Activated CD4-positive, CD25-positive, alpha-beta regulatory T cell treated with anti-CD3 and anti-CD28 coated beads, Interleukin-2, amount 50 U/mL, for 72 hours (primary cell): ENCODE results near the gene HSP90AB1.
A peak's percentile ranks its signal among the peaks of the same experiment; 100 is the strongest.

Source experiments
- DNase-seq: peaks from one replicate; pipeline ENCODE4 v3.0.0; 2021

The HSP90AB1 gene

GRCh38 chr6:44235891-44236516 lies 10.9 kb upstream of the HSP90AB1 start:
- no peak for DNase-seq

DNA sequence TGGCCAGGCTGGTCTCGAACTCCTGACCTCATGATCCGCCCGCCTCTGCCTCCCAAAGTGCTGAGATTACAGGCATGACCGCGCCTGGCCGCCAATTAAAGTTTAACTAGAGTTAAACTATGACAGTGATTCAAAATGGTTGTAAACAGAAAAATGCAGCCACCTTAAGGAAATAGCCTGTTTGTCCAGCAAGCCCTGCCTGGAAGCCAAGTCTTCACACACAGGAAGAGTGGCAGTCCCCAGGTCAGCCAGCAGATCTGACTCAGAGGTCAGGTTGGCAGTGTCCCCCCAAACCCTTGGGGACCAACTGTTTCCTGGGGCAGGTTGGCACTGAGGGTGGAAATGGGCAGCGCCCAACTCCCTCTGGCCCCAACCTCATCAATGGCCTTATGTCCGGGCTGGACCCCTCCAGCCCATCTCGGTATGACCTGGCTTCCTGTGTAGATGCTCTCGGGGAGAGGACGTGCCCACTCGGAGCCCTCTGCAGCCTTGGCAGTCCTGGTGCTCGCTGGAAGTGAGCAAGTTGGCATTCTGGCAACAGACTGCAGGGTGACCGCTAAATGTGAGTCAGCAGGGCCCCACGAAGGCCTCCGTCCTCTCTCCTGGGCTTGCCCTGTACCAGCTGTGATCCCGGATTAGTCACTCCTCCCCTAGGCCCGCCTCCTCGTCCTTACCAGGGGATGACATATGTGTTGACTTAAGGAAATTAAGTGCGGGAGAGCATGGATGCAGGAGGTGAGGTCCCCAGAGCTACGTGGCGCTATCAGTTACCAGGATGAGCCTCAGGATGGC lies 9.7 kb upstream of the HSP90AB1 start:
- peak; percentile 71 for DNase-seq

DNA sequence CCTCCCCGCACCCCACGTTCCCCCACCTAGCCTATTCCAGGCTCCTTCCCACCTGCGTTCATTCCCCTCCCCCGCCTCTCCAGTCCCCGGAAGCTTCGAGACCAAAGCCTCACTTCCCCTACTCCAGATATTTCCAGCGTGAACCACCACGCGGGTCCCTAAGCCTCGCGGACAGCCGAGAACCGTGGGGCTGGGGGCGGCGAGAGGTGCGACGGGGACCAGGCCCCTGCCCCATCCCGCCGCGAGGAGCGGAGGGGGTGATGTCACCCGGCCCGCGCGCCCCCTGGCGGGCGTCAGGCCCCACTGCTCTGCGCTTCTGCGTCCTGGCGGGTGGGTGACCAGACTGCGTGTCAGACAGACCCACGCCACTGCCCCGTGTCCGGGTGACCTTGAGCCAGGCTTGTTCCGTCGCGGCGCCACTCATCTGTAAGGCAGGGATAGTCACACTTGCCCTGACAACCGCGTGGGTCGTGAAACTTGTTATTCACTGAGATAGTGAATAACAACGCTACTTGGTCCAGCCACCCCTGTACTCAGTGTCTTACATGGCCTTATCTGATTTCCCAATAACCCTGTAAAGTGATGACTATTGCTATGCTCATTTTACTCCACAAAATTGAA lies 9.0 kb upstream of the HSP90AB1 start:
- peak; percentile 89 for DNase-seq

GRCh38 chr6:44238687-44239350 lies 8.1 kb upstream of the HSP90AB1 start:
- DNase-seq = no peak

GRCh38 chr6:44243345-44243744 lies 3.6 kb upstream of the HSP90AB1 start:
- DNase-seq = no peak

DNA sequence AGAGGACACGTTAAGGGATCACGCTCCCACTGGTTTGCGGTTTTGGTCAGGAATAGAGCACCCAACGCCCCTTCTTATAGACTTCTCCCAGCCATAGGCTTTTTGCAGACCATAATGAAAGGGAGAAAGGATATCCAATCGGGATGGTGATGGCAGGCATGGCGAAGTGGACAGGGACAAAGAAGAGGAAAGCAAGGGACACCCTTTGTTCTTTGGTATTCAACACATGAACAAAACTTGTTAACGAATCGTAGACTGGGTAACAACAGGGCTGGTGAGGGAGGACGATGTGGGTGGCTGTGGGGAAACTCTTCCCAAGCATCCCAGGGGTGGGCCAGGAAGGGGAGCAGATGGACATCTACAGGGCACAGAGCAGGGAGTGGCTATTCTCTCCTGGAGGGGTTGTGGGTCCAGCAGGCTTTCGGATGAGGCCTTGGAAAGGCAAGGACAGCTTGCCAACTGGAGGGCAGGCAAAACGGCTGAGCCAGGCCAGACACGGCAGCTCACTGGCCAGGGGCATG lies 1.4 kb upstream of the HSP90AB1 start:
- no peak for DNase-seq

GRCh38 chr6:44245912-44246662 lies 814 bp upstream of the HSP90AB1 start:
- peak; percentile 91 for DNase-seq

DNA sequence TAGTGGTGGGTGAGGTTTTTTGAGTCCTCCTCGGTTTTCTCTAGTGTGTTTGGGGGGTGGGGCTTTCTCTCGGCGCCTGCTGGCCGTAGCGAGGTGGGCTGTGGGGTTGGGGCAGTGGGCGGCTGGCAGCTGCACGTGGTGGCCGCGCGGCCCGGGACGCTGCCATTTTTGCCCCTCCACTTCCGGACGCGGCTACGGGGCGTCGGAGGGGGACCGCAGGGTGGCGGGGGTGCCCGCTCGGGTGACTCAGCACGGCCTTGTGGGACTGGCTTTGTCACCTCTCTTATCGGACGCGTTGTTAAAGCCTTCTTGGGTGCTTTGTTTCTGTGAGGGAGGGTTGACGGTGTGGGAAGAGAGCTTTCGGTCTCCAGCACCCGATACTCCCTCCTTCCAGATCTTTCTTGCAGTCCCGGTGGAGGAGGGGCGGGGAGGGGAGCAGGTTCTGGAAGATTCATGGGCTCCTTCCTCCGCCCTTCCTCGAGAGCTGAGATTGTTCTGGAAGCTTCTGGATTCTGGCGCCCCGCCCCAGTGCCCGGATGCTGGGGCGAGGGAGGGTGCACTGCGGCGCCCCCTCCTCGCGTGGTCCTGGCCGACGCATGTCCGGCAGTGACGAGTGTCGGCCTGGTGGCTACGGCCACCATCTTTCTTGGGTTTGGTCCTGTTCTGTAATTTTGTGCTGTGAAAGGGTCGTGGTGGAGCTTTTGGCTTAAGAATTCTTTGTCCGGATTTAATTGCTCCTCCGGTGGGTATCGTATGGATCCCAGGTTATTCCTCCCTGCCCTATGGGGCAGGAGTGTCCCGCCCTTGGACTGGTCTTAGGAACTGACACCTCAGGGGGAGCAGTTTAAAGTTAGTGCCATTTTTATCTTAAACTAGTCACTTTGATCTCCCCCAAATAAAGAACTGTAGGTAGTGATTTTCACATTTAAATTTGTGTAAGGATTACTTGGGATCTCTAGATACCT lies 719 bp downstream of the HSP90AB1 start:
- DNase-seq = peak; percentile 91

- no peak for DNase-seq
These were observed 1.7 kb downstream of the HSP90AB1 start for GRCh38 chr6:44248579-44248978.

DNA sequence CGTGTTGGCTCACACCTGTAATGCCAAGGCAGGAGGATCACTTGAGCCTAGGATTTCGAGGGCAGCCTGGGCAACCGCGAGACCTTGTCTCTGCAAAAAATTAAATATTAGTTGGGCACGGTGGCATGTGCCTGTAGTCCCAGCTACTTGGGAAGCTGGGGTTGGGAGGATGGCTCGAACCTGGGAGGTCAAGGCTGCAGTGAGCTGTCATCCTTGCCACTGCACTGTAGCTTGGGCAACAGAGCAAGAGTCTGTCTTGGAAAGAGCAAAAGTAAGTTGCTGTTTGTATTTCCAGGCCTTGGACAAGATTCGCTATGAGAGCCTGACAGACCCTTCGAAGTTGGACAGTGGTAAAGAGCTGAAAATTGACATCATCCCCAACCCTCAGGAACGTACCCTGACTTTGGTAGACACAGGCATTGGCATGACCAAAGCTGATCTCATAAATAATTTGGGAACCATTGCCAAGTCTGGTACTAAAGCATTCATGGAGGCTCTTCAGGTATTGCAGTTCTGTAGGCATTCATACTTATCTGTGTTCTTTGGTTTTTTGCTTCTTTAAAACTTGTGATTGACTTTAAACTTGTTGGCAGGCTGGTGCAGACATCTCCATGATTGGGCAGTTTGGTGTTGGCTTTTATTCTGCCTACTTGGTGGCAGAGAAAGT lies 2.3 kb downstream of the HSP90AB1 start:
- no peak for DNase-seq

GRCh38 chr6:44250067-44250717 lies 3.3 kb downstream of the HSP90AB1 start:
- no peak for DNase-seq

DNA sequence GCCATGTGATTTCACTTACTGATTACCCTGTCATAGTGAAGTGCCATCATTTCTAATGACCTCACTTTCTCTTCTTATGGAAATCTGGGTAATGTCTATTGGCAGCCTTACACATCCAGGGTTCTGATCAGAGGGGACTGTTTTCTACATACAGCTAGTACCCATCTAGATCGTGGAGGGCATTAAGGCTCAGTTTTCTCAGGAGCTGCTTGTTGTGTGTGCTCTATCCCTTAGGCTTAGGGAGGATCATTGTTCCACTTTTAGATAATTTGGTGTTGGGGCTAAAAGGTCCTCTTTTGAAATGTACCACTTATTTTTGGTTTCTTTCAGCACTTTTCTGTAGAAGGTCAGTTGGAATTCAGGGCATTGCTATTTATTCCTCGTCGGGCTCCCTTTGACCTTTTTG lies 3.8 kb downstream of the HSP90AB1 start:
- DNase-seq = no peak

DNA sequence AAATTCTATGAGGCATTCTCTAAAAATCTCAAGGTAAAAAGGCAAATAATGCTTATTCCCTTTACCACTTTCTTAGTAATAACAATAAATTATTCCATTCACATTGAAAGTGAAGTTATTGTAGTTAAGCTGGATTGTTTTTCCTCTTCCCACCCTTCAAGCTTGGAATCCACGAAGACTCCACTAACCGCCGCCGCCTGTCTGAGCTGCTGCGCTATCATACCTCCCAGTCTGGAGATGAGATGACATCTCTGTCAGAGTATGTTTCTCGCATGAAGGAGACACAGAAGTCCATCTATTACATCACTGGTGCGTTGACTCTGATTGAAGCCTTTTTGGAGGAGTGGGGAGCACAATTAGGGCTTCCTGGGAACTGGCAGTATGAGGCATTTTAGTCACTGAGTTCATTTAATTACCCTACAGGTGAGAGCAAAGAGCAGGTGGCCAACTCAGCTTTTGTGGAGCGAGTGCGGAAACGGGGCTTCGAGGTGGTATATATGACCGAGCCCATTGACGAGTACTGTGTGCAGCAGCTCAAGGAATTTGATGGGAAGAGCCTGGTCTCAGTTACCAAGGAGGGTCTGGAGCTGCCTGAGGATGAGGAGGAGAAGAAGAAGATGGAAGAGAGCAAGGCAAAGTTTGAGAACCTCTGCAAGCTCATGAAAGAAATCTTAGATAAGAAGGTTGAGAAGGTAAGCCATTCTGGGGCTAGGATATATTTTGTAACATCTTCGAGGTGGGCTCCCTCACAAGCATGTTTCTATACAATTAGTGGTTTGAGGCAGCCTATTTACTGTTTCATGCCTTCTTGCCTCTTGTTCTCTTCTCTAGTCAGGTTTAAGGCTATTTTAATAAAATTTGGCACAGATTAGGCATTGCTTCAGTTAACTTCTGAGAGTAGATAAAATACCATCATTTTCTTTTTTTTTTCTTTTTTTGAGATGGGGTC lies 4.9 kb downstream of the HSP90AB1 start:
- DNase-seq = no peak

- no peak for DNase-seq
These were observed 6.6 kb downstream of the HSP90AB1 start for GRCh38 chr6:44253307-44254101.

DNA sequence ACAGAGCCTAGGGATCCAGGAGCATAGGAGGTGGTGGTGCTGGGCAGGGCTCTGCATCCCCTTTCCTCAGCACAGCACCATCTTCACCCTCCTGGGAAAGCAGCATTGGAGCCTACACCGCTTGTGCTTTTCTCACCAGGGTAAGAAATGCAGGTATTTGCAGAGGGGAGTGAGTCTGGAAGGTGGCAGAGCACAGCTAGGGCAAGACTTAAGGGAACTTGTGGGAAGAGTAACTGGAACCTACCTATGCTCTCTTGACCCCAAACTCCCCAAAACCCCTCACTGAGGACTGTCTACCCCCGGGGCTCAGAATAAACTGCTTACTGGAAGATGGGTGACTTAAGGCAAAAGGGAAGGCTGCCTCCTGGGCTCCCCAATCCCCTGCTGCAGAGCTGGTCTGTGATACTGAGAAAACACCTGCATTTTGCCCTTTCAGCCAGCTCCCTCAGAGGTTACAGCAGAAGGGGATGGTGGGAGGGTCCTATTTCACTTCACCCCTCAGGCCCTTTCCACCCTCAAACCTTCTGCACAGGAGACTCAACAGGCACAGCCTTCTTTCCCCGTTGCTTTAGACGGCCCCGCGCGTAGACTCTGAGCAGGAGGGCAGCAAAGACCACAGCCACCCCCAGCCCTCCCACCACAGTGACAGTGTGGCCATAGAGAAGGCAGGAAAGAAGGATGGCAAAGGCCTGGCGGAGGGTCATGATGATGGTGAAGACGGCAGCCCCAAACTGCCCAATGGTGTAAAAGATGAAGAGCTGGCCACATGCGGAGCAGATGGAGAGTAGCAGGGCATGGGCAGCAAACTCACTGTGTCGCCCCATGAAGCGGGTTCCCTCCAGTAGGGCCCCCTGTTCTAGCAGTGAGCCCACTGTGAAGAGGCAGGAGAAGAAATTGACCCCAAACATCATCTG lies 7.5 kb downstream of the HSP90AB1 start:
- DNase-seq = no peak

- DNase-seq = no peak
These were observed 8.4 kb downstream of the HSP90AB1 start for GRCh38 chr6:44255105-44255808.
